IMR-90 (cell line): ENCODE results near the gene SLAMF9. TPM values are rescaled to one million over a fixed set of nuclear protein-coding genes. Genes with fewer than 3 reads are reported as not detected.

Source experiments
- ATAC-seq: fragments of 200-7000 bp; cut with Tn5 transposase; 2 replicates; pipeline ENCODE4 v1.9.1; 2020; ENCODE audit warnings: low read depth, mild to moderate bottlenecking, moderate library complexity
- BruUV-seq: library from RNA; stranded (reverse); fragments of 400-500 nt; replicated peaks from 2 replicates; lab custom pipeline; 2021; lab: Mats Ljungman, UMichigan
- CTCF ChIA-PET: fragments of 300-600 bp; formaldehyde crosslinking; extraction: SDS; loops from one replicate; lab custom pipeline; 2021; ENCODE audit warnings: antibody characterized with exemption; lab: Yijun Ruan, JAX
- POLR2A ChIA-PET: fragments of 300-600 bp; sonication (Branson Sonifier 250); formaldehyde crosslinking; loops from one replicate; lab custom pipeline; 2022; ENCODE audit warnings: antibody characterized with exemption; ENCODE audit not compliant: unreplicated experiment; lab: Charles Lee
- DNase-seq: peaks from one replicate; pipeline ENCODE4 v3.0.0; 2013
- H2AFZ ChIP-seq: replicated peaks from 2 replicates; pipeline ENCODE3; 2013; ENCODE audit warnings: low read length, mild to moderate bottlenecking; ENCODE audit not compliant: poor library complexity
- H2AK5ac ChIP-seq: 2 replicates; pipeline ENCODE4 v1.6.1; 2013; ENCODE audit warnings: low read depth, low read length, inconsistent platforms
- H2AK9ac ChIP-seq: replicated peaks from 2 replicates; pipeline ENCODE3; 2013; ENCODE audit warnings: mild to moderate bottlenecking, low read depth, low read length, moderate library complexity; ENCODE audit not compliant: poor library complexity
- H2BK120ac ChIP-seq: 2 replicates; pipeline ENCODE4 v1.6.1; 2013; ENCODE audit warnings: low read depth, low read length, inconsistent platforms
- H2BK15ac ChIP-seq: 3 replicates; pipeline ENCODE4 v1.6.1; 2013; ENCODE audit warnings: low read depth, low read length, inconsistent platforms
- H2BK20ac ChIP-seq: 2 replicates; pipeline ENCODE4 v1.6.1; 2013; ENCODE audit warnings: low read depth, mild to moderate bottlenecking, inconsistent platforms, low read length, moderate library complexity
- H2BK5ac ChIP-seq: 2 replicates; pipeline ENCODE4 v1.6.1; 2013; ENCODE audit warnings: mild to moderate bottlenecking, low read depth, low read length, inconsistent platforms; ENCODE audit not compliant: poor library complexity, severe bottlenecking
- H3K14ac ChIP-seq: replicated peaks from 2 replicates; pipeline ENCODE4 v1.6.1; 2013; ENCODE audit warnings: low read depth, low read length, inconsistent platforms
- H3K18ac ChIP-seq: 2 replicates; pipeline ENCODE4 v1.6.1; 2013; ENCODE audit warnings: low read depth, low read length, control low read depth
- H3K23ac ChIP-seq: 2 replicates; pipeline ENCODE4 v1.6.1; 2013; ENCODE audit warnings: low read depth, low read length, inconsistent platforms
- H3K27ac ChIP-seq: 2 replicates; pipeline ENCODE4 v1.5.1; 2013; ENCODE audit warnings: mild to moderate bottlenecking, control low read depth, low read length; ENCODE audit not compliant: insufficient read depth
- H3K27me3 ChIP-seq: 2 replicates; pipeline ENCODE4 v1.6.1; 2013; ENCODE audit warnings: low read length; ENCODE audit not compliant: control insufficient read depth, insufficient read depth
- H3K36me3 ChIP-seq: 2 replicates; pipeline ENCODE4 v1.6.1; 2013; ENCODE audit warnings: low read length, mixed read lengths; ENCODE audit not compliant: control insufficient read depth, insufficient read depth
- H3K4ac ChIP-seq: 2 replicates; pipeline ENCODE4 v1.6.1; 2013; ENCODE audit warnings: low read depth, low read length, inconsistent platforms
- H3K4me1 ChIP-seq: 2 replicates; pipeline ENCODE4 v1.6.1; 2013; ENCODE audit warnings: low read length, mixed read lengths; ENCODE audit not compliant: control insufficient read depth, insufficient read depth
- H3K4me2 ChIP-seq: 2 replicates; pipeline ENCODE4 v1.6.1; 2013; ENCODE audit warnings: low read depth, mild to moderate bottlenecking, control low read depth, low read length, moderate library complexity
- H3K4me3 ChIP-seq: 2 replicates; pipeline ENCODE4 v1.5.1; 2013; ENCODE audit warnings: low read depth, mild to moderate bottlenecking, control low read depth, low read length, moderate library complexity; ENCODE audit not compliant: insufficient read depth
- H3K56ac ChIP-seq: 2 replicates; pipeline ENCODE4 v1.6.1; 2013; ENCODE audit warnings: low read length, inconsistent platforms; ENCODE audit not compliant: insufficient read depth; ENCODE audit errors: extremely low read depth
- H3K79me1 ChIP-seq, 2 experiments: 2 replicates each; pipeline ENCODE4 v1.6.1; 2013; ENCODE audit warnings: low read length in 2 of 2, inconsistent platforms in 1 of 2, low read depth in 1 of 2
- H3K9ac ChIP-seq: 2 replicates; pipeline ENCODE4 v1.6.1; 2013; ENCODE audit warnings: low read depth, low read length, control low read depth
- H3K9me1 ChIP-seq: 2 replicates; pipeline ENCODE4 v1.6.1; 2013; ENCODE audit warnings: low read length, inconsistent platforms; ENCODE audit not compliant: insufficient read depth
- H3K9me3 ChIP-seq: 2 replicates; pipeline ENCODE4 v1.6.1; 2013; ENCODE audit warnings: low read length; ENCODE audit not compliant: control insufficient read depth, insufficient read depth
- H4K20me1 ChIP-seq: 2 replicates; pipeline ENCODE4 v1.6.1; 2013; ENCODE audit warnings: low read length, inconsistent platforms; ENCODE audit not compliant: insufficient read depth
- H4K5ac ChIP-seq: 2 replicates; pipeline ENCODE4 v1.6.1; 2013; ENCODE audit warnings: mild to moderate bottlenecking, low read depth, low read length, control low read depth
- H4K8ac ChIP-seq, 2 experiments: 2 replicates each; pipeline ENCODE4 v1.6.1; 2013; ENCODE audit warnings: low read depth in 2 of 2, low read length in 2 of 2, control low read depth in 1 of 2, inconsistent platforms in 1 of 2
- H4K91ac ChIP-seq: 2 replicates; pipeline ENCODE4 v1.6.1; 2013; ENCODE audit warnings: low read depth, low read length, inconsistent platforms; ENCODE audit not compliant: insufficient read depth
- ELK1 ChIP-seq: fragments of 150-350 bp; IDR thresholded peaks from 2 replicates; pipeline ENCODE4 v1.6.1; 2016; ENCODE audit warnings: low read depth, mild to moderate bottlenecking, low read length, moderate library complexity, borderline replicate concordance
- WGBS, 2 experiments: methylation state at CpG; one replicate each; pipeline versions ENCODE4 v1.1.5 to v1.1.7; 2013; ENCODE audit warnings: missing lambda C conversion rate in 2 of 2; ENCODE audit not compliant: insufficient read length in 1 of 2; ENCODE audit errors: extremely low coverage in 2 of 2; 5-methylcytosine and 5-hydroxymethylcytosine counted together
- dilution Hi-C: fragments of 300-500 bp; cut with HindIII; formaldehyde crosslinking; loops from one replicate; pipeline ENCODE4 v1.14.3; 2018; ENCODE audit warnings: low sequenced_read_pairs; ENCODE audit not compliant: unreplicated experiment
- in situ Hi-C: fragments of 300-500 bp; cut with MboI; formaldehyde crosslinking; loops from 3 replicates; pipeline ENCODE4 v1.14.3; 2019; ENCODE audit warnings: low sequenced_read_pairs, inconsistent platforms, mixed read lengths
- intact Hi-C: fragments of 100-400 bp; cut with micrococcal nuclease; formaldehyde crosslinking; loops from 2 replicates; pipeline ENCODE4 v1.10.0; 2022
- polyA plus RNA-seq, 3 experiments: library from polyadenylated mRNA; depleted of rRNA; stranded (reverse); fragments of >200 nt; gene quantifications; 2 replicates each; pipeline ENCODE4 v1.2.3, GENCODE V29; 2012; ENCODE audit warnings: low replicate concordance in 1 of 3
- total RNA-seq: library from RNA; depleted of rRNA; stranded (reverse); fragments of >200 nt; gene quantifications from 2 replicates; pipeline ENCODE4 v1.2.3, GENCODE V29; 2012

Gene SLAMF9
- total and polyA plus RNA-seq, 2 of the 4 experiments (the other 2 are of a cell fraction), result 0.18 to 0.67 TPM

GRCh38 chr1:159964144-159964543 is 10.1 kb upstream of the SLAMF9 start:
- H2AK5ac ChIP-seq, result no peak overlapping the region
- in situ Hi-C loops, result no loop called here
- H2BK15ac ChIP-seq, result no peak overlapping the region
- ChIA-PET POLR2A (no interaction called here), CTCF (no interaction called here)
- no peak overlapping the region for H4K91ac ChIP-seq
- H3K79me1 ChIP-seq, result no peaks in the 10 kb centered on the region
- H3K9me1 ChIP-seq, result no peaks in the 10 kb centered on the region
- no peak overlapping the region for H3K56ac ChIP-seq
- no peak overlapping the region for H2BK20ac ChIP-seq
- no peaks in the 10 kb centered on the region for H4K20me1 ChIP-seq
- intact Hi-C loops, result no loop called here
- peaks cover 8% of the 10 kb centered on the region for H3K27me3 ChIP-seq
- H3K4me3 ChIP-seq, result no peak overlapping the region
- no peak overlapping the region for H3K23ac ChIP-seq
- dilution Hi-C loops, result no loop called here
- BruUV-seq, result no TSS peak
- H2AFZ ChIP-seq, result no peak overlapping the region
- no peak overlapping the region for H3K4ac ChIP-seq
- no peak overlapping the region for H3K27ac ChIP-seq
- no peak overlapping the region for H2BK120ac ChIP-seq
- H3K14ac ChIP-seq, result no peak overlapping the region
- H3K9me3 ChIP-seq, result no peaks in the 10 kb centered on the region
- H3K4me2 ChIP-seq, result no peak overlapping the region
- H4K8ac ChIP-seq, result no peak overlapping the region
- no peak for TF ChIP-seq ELK1
- no peak overlapping the region for H3K9ac ChIP-seq
- H3K18ac ChIP-seq, result no peak overlapping the region
- DNase-seq (no peak), ATAC-seq (no peak)
- H3K36me3 ChIP-seq, result no peaks in the 10 kb centered on the region
- H2AK9ac ChIP-seq, result no peak overlapping the region
- no CpG with 5 or more reads among the region's 3 CpGs for WGBS, 2 experiments
- no peak overlapping the region for H2BK5ac ChIP-seq
- peaks cover 2% of the 10 kb centered on the region; the same call in 1 of the 2 replicates for H3K4me1 ChIP-seq
- no peak overlapping the region for H4K5ac ChIP-seq
